GM23248 (cell line): Measurements from ENCODE around the gene CTNNA2. TPM values are rescaled to one million over a fixed set of nuclear protein-coding genes. Genes with fewer than 3 reads are reported as not detected.
"Not testable (repeated sequence)": the region's sequence is repeated elsewhere in the genome, so short reads cannot be mapped to it uniquely, and the experiment has no call there.

ENCODE experiments used
- DNase-seq: peaks from one replicate; pipeline ENCODE4 v3.0.0-alpha.2; 2015
- H2AFZ ChIP-seq: fragments of 200-600 bp; sonication (generic); 2 replicates; pipeline ENCODE4 v1.6.1; 2016; ENCODE audit warnings: antibody characterized with exemption
- H3F3A ChIP-seq: fragments of 200-600 bp; sonication (generic); 2 replicates; pipeline ENCODE4 v1.6.1; 2016; ENCODE audit warnings: mild to moderate bottlenecking, antibody characterized with exemption, mixed run types; ENCODE audit not compliant: insufficient read depth
- H3K27ac ChIP-seq: fragments of 200-600 bp; sonication (generic); 2 replicates; pipeline ENCODE4 v1.5.1; 2016; ENCODE audit warnings: mild to moderate bottlenecking
- H3K27me3 ChIP-seq: fragments of 200-600 bp; sonication (generic); replicated peaks from 2 replicates; pipeline ENCODE4 v1.6.1; 2016; ENCODE audit warnings: mild to moderate bottlenecking; ENCODE audit not compliant: insufficient read depth
- H3K36me3 ChIP-seq: fragments of 200-600 bp; sonication (generic); 2 replicates; pipeline ENCODE4 v1.6.1; 2016; ENCODE audit warnings: low read depth, mild to moderate bottlenecking
- H3K4me1 ChIP-seq: fragments of 200-600 bp; sonication (generic); 2 replicates; pipeline ENCODE4 v1.6.1; 2016; ENCODE audit warnings: mild to moderate bottlenecking; ENCODE audit not compliant: insufficient read depth
- H3K4me2 ChIP-seq: fragments of 200-600 bp; sonication (generic); one replicate; pipeline ENCODE4 v1.6.1; 2016; ENCODE audit warnings: mild to moderate bottlenecking; ENCODE audit not compliant: unreplicated experiment
- H3K4me3 ChIP-seq: fragments of 200-600 bp; sonication (generic); 2 replicates; pipeline ENCODE4 v1.5.1; 2016; ENCODE audit warnings: mild to moderate bottlenecking
- H3K79me2 ChIP-seq: fragments of 200-600 bp; sonication (generic); 2 replicates; pipeline ENCODE4 v1.6.1; 2016; ENCODE audit warnings: mild to moderate bottlenecking; ENCODE audit not compliant: insufficient read depth
- H3K9ac ChIP-seq: fragments of 200-600 bp; sonication (generic); 2 replicates; pipeline ENCODE4 v1.6.1; 2016; ENCODE audit warnings: mild to moderate bottlenecking
- H3K9me2 ChIP-seq: fragments of 200-600 bp; sonication (generic); 2 replicates; pipeline ENCODE4 v1.6.1; 2016; ENCODE audit warnings: mixed run types, mild to moderate bottlenecking, moderate library complexity; ENCODE audit not compliant: insufficient read depth
- H3K9me3 ChIP-seq: fragments of 200-600 bp; sonication (generic); one replicate; pipeline ENCODE4 v1.6.1; 2017; ENCODE audit warnings: low read depth
- H4K20me1 ChIP-seq: fragments of 200-600 bp; sonication (generic); 2 replicates; pipeline ENCODE4 v1.6.0; 2016; ENCODE audit not compliant: insufficient read depth
- EZH2 ChIP-seq: fragments of 200-600 bp; sonication (generic); IDR thresholded peaks from 2 replicates; pipeline ENCODE4 v1.6.1; 2018; ENCODE audit warnings: antibody characterized with exemption, mild to moderate bottlenecking; ENCODE audit not compliant: insufficient read depth, poor library complexity, severe bottlenecking
- EZH2phosphoT487 ChIP-seq: fragments of 200-600 bp; sonication (generic); IDR thresholded peaks from 2 replicates; pipeline ENCODE4 v1.6.1; 2018; ENCODE audit warnings: antibody characterized with exemption, moderate library complexity, mild to moderate bottlenecking, low read depth; ENCODE audit not compliant: insufficient read depth
- WGBS, 2 experiments: methylation state at CpG; one replicate each; pipeline ENCODE4 v1.1.6; 2015 to 2017; ENCODE audit warnings: low lambda C conversion rate in 2 of 2, low coverage in 1 of 2; ENCODE audit errors: missing lambda C conversion rate in 2 of 2; 5-methylcytosine and 5-hydroxymethylcytosine counted together
- in situ Hi-C: fragments of 300-500 bp; cut with MboI; formaldehyde crosslinking; loops from 2 replicates; pipeline ENCODE4 v1.15.0; 2020
- polyA plus RNA-seq: library from polyadenylated mRNA; unstranded; fragments of >200 nt; fragmentation: Nextera tagmentation; extraction: Ambion mirVana; gene quantifications from 2 replicates; pipeline ENCODE4 v1.2.1, GENCODE V29; 2016
- total RNA-seq: library from RNA; depleted of rRNA; stranded (reverse); fragments of >200 nt; shearing (Covaris generic); gene quantifications from 2 replicates; pipeline ENCODE4 v1.2.3, GENCODE V29; 2014

The CTNNA2 gene
- total and polyA plus RNA-seq, 2 experiments from 2014 or later, result not detected

DNA sequence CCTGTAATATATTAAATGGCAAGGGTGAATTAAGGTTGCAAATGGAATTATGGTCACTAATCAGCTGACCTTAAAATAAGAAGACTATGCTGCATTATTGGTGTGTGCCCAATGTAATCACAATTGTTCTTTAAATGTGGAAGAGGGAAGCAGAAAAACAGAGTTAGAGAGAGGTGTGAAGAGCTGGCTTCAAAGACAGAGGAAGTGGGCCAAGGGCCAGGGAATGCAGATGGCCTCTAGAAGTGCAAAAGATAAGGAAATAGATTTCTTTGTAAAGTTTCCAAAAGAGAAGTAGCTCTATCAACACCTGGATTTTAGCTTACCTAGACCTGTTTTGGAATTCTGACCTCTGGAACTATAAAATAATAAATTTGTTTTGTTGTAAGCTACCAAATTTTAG lies 515.7 kb downstream of the CTNNA2 start:
- H3F3A ChIP-seq, result no peaks in the 10 kb centered on the region
- H3K9ac ChIP-seq, result no peak overlapping the region
- H3K9me3 ChIP-seq, result no peaks in the 10 kb centered on the region
- no peak for DNase-seq
- H3K4me2 ChIP-seq, result no peak overlapping the region
- H3K4me3 ChIP-seq, result no peak overlapping the region
- H3K9me2 ChIP-seq, result no peaks in the 10 kb centered on the region
- H2AFZ ChIP-seq, result no peak overlapping the region
- H3K36me3 ChIP-seq, result no peaks in the 10 kb centered on the region
- H3K27ac ChIP-seq, result no peak overlapping the region
- TF ChIP-seq EZH2phosphoT487 (no peak), EZH2 (no peak)
- in situ Hi-C loops, result no loop called here
- no peaks in the 10 kb centered on the region for H3K79me2 ChIP-seq
- H3K27me3 ChIP-seq, result no peaks in the 10 kb centered on the region
- H3K4me1 ChIP-seq, result peaks cover 11% of the 10 kb centered on the region; the same call in 1 of the 2 replicates
- no peaks in the 10 kb centered on the region for H4K20me1 ChIP-seq

DNA sequence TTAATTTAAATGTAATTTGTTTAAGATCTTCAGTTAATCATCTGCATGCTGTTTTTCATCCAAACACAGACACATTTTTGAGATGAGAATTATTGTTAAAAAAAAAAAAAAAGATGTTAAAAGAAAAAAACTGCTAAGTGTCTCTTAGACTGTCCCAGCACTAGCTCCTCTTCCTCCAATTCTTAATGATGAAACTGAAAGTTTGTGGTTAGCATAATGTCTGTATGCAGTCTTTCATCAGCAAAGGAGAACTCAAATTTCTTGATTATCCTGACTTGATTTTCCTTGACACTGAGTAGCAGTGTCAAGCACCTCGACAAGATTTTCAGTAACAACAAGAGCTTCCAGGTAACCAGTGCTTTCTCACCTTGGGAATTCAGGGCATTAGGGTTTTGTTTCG lies 517.3 kb downstream of the CTNNA2 start:
- Histone ChIP-seq H4K20me1 (no peaks in the 10 kb centered on the region), H3K4me2 (no peak overlapping the region), H3F3A (no peaks in the 10 kb centered on the region), H3K36me3 (no peaks in the 10 kb centered on the region), H3K9me2 (no peaks in the 10 kb centered on the region), H3K27ac (no peak overlapping the region), H3K4me1 (peaks cover 11% of the 10 kb centered on the region; the same call in 1 of the 2 replicates), H3K9ac (no peak overlapping the region), H3K79me2 (no peaks in the 10 kb centered on the region), H3K9me3 (no peaks in the 10 kb centered on the region), H3K4me3 (no peak overlapping the region), H3K27me3 (no peaks in the 10 kb centered on the region), H2AFZ (no peak overlapping the region)
- in situ Hi-C loops, result no loop called here
- TF ChIP-seq EZH2, result no peak
- no peak for TF ChIP-seq EZH2phosphoT487
- no peak for DNase-seq
- WGBS, 2 experiments, result 6% methylated on average over 2 of the region's 2 CpGs

DNA sequence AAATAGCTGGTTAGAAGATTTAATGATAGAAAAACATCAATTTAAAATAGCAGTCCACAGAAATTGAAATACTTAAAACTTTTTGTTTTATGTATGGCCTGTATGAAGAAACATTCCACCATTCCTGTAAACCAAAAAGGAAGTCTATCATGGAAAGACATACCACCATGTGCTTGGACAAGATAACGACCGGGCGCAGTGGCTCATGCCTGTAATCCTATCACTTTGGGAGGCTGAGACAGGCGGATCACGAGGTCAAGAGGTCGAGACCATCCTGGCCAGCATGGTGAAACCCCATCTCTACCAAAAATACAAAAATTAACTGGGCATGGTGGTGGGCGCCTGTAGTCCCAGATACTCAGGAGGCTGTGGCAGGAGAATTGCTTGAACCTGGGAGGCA lies 519.8 kb downstream of the CTNNA2 start:
- H3K4me2 ChIP-seq, DNase-seq, H3F3A ChIP-seq, H3K36me3 ChIP-seq, H3K27me3 ChIP-seq, H3K4me1 ChIP-seq, H2AFZ ChIP-seq, H3K9me2 ChIP-seq, H3K9ac ChIP-seq, H3K4me3 ChIP-seq, in situ Hi-C loops, H3K27ac ChIP-seq, H4K20me1 ChIP-seq, H3K9me3 ChIP-seq, H3K79me2 ChIP-seq: not testable (repeated sequence)
- 41 to 52% methylated on average over 6 to 7 of the region's 7 CpGs for WGBS, 2 experiments

DNA sequence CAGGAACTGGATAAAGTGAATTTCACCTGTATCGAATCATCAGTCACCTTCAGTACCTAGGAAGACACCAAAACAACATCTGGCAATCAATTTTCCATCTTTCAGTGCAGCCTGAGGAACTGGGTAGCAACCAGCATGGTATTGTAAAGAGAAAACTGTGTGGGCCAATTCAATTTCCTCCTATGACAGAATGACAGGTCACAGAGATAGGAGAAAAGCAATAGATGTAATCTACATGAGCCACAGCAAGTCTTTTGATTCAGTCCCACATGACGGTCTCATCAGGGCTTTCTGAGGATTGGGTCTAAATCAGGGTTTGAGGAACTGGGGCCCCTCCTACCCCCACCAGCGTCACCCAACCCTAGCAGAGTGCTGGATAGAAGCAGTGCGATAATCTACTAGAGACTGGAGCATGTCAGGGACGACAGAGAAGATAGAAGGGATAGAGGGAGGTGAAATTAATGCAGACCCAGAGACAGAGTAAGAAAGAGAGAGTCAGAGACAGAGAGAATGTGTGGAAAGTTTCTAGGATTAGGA lies 523.0 kb downstream of the CTNNA2 start:
- WGBS, 2 experiments, result 21% methylated on average over 5 of the region's 5 CpGs
- Histone ChIP-seq H3K4me1 (no peaks in the 10 kb centered on the region), H3K27ac (no peak overlapping the region), H3K9ac (no peak overlapping the region), H3K4me2 (no peak overlapping the region), H3K4me3 (no peak overlapping the region), H3K9me3 (no peaks in the 10 kb centered on the region), H3K36me3 (no peaks in the 10 kb centered on the region), H3K27me3 (0 out of 2 replicates have a peak, but pooled peaks cover 9% of the 10 kb centered on the region), H3K9me2 (no peaks in the 10 kb centered on the region), H4K20me1 (no peaks in the 10 kb centered on the region), H2AFZ (no peak overlapping the region), H3K79me2 (no peaks in the 10 kb centered on the region), H3F3A (no peaks in the 10 kb centered on the region)
- no peak for TF ChIP-seq EZH2phosphoT487
- no peak for TF ChIP-seq EZH2
- DNase-seq, result no peak
- in situ Hi-C loops, result no loop called here

DNA sequence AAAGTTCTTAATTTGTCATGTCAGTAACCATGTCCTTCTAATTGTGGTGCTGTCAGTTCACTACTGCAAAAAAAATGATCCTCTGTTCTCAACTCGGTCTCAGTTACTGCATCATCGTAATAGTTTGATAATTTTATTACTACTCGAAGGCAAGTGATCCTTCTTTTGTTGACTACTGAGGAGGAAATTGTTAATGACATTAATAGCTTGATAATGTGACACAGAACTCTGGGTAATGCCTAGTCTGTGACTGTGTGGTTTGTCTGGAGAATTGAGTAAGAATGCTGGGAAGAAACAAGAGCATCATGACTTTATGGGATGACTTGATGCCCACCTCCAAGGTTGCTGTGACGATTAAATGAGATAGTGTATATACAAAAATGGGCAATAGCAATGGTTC lies 524.5 kb downstream of the CTNNA2 start:
- Histone ChIP-seq H3K4me3 (no peak overlapping the region), H3K36me3 (no peaks in the 10 kb centered on the region), H3F3A (no peaks in the 10 kb centered on the region), H3K79me2 (no peaks in the 10 kb centered on the region), H3K9ac (no peak overlapping the region), H3K27ac (no peak overlapping the region), H3K9me3 (no peaks in the 10 kb centered on the region), H3K4me2 (no peak overlapping the region), H2AFZ (no peak overlapping the region), H4K20me1 (no peaks in the 10 kb centered on the region), H3K9me2 (no peaks in the 10 kb centered on the region), H3K4me1 (no peaks in the 10 kb centered on the region), H3K27me3 (0 out of 2 replicates have a peak, but pooled peaks cover 9% of the 10 kb centered on the region)
- TF ChIP-seq EZH2phosphoT487 (no peak), EZH2 (no peak)
- in situ Hi-C loops, result no loop called here
- 18 to 25% methylated on average over 4 of the region's 4 CpGs for WGBS, 2 experiments
- DNase-seq, result no peak
